22Rv1 (cell line): Measurements from ENCODE around the gene NAB2.

ENCODE experiments used
- CTCF ChIP-seq: fragments of 450-650 bp; IDR thresholded peaks from 2 replicates; pipeline ENCODE4 v1.5.1; 2017; ENCODE audit warnings: mild to moderate bottlenecking
- ZFX ChIP-seq: fragments of 450-650 bp; IDR thresholded peaks from 2 replicates; pipeline ENCODE4 v1.6.1; 2017; ENCODE audit warnings: antibody characterized with exemption, borderline replicate concordance

DNA sequence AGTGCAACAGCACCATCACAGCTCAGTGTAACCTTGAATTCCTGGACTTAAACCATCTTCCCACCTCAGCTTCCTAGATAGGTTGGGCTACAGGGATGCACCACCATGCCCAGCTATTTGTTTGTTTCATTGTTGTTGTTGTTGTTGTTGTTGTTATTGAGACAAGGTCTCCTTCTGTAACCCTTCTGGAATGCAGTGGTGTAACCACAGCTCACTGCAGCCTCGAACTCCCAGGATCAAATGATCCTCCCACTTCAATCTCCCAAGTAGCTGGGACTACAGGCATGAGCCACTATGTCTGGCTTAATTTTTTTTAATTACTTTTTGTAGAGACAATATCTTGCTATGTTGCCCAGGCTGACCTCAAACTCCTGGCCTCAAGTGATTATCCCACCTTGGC is 9.1 kb upstream of the NAB2 start:
- TF ChIP-seq CTCF (no peak), ZFX (no peak)
